Measurements from ENCODE around the gene MRPL49. TPM values are rescaled to one million over a fixed set of nuclear protein-coding genes. Genes with fewer than 3 reads are reported as not detected.

The MRPL49 gene
- 100 to 1,000 TPM in 2 of 4 donors, 10 to 100 TPM in 2; 76.2 to 113 (median 91.5) TPM for total RNA-seq

- peaks cover 29 to 47% (median 39%) of the 10 kb centered on the region in 4 donors for H3K4me1 ChIP-seq
- peak; percentile 99 for DNase-seq (ENCODE audit: extremely low spot score)
- intact Hi-C loops (cut with DNase I): no loop called here
- no peaks in the 10 kb centered on the region for H3K9me3 ChIP-seq
- peak within 1 kb of the TSS; percentile 93 to 95 (median 94) for H3K27ac ChIP-seq (replicated peaks in 1 of 4)
- under 1% methylated on average over 32 of the region's 64 CpGs for WGBS
- peaks cover 28 to 64% (median 58%) of the 10 kb centered on the region in 4 donors for H3K36me3 ChIP-seq
- no peaks in the 10 kb centered on the region for H3K27me3 ChIP-seq
- no peak for TF ChIP-seq EP300 (IDR thresholded peaks at IDR 0.05)
- peak in 1 of 3 experiments; percentile 27 for TF ChIP-seq CTCF (IDR thresholded peaks at IDR 0.05)
- peak; percentile 83 for TF ChIP-seq POLR2A (IDR thresholded peaks at IDR 0.05; ENCODE audit: low read depth)
- peak; percentile 99 to 100 for TF ChIP-seq POLR2AphosphoS5 (IDR thresholded peaks at IDR 0.05)
- peak within 1 kb of the TSS; percentile 73 to 91 (median 82) for H3K4me3 ChIP-seq
These were observed at the start of gene MRPL49, which contains the start of gene FAU for GRCh38 chr11:65121865-65122696. Gene MRPL49 (plus strand): TSS chr11:65122321. CDS start chr11:65122347, 26 bp downstream. Gene FAU (minus strand): TSS chr11:65122134. CDS start chr11:65121813, 321 bp downstream.

- no peaks in the 10 kb centered on the region for H3K4me1 ChIP-seq
- TF ChIP-seq POLR2AphosphoS5 (IDR thresholded peaks at IDR 0.05) (no peak), POLR2A (IDR thresholded peaks at IDR 0.05; ENCODE audit: low read depth) (no peak), EP300 (IDR thresholded peaks at IDR 0.05) (no peak), CTCF (IDR thresholded peaks at IDR 0.05) (no peak)
- H3K27ac ChIP-seq (replicated peaks in 1 of 4): no peak overlapping the region
- H3K27me3 ChIP-seq: no peaks in the 10 kb centered on the region
- no peak for DNase-seq (ENCODE audit: extremely low spot score)
- H3K36me3 ChIP-seq: no peaks in the 10 kb centered on the region
- no peaks in the 10 kb centered on the region for H3K9me3 ChIP-seq
- intact Hi-C loops (cut with DNase I): no loop called here
- no peak overlapping the region for H3K4me3 ChIP-seq
- WGBS: 50% methylated on average over 1 of the region's 1 CpG
These were observed 49.5 kb upstream of the MRPL49 start for GRCh38 chr11:65072631-65072966.

- TF ChIP-seq POLR2AphosphoS5 (IDR thresholded peaks at IDR 0.05) (no peak), POLR2A (IDR thresholded peaks at IDR 0.05; ENCODE audit: low read depth) (no peak), EP300 (IDR thresholded peaks at IDR 0.05) (no peak), CTCF (IDR thresholded peaks at IDR 0.05) (no peak)
- Histone ChIP-seq H3K9me3 (no peaks in the 10 kb centered on the region), H3K4me1 (no peaks in the 10 kb centered on the region), H3K27ac (replicated peaks in 1 of 4) (no peak overlapping the region), H3K27me3 (no peaks in the 10 kb centered on the region), H3K36me3 (no peaks in the 10 kb centered on the region), H3K4me3 (no peak overlapping the region)
- intact Hi-C loops (cut with DNase I): no loop called here
- WGBS: 100% methylated on average over 1 of the region's 4 CpGs
- no peak for DNase-seq (ENCODE audit: extremely low spot score)
These were observed 44.7 kb upstream of the MRPL49 start for GRCh38 chr11:65077451-65077850.

- H3K36me3 ChIP-seq: no peaks in the 10 kb centered on the region
- no peak for DNase-seq (ENCODE audit: extremely low spot score)
- intact Hi-C loops (cut with DNase I): no loop called here
- H3K27ac ChIP-seq (replicated peaks in 1 of 4): no peak overlapping the region
- 65% methylated on average over 3 of the region's 3 CpGs for WGBS
- no peaks in the 10 kb centered on the region for H3K9me3 ChIP-seq
- no peaks in the 10 kb centered on the region for H3K27me3 ChIP-seq
- H3K4me3 ChIP-seq: no peak overlapping the region
- peaks cover 0 to 2% (median 1%) of the 10 kb centered on the region in 4 donors for H3K4me1 ChIP-seq
- no peak for TF ChIP-seq POLR2AphosphoS5 (IDR thresholded peaks at IDR 0.05)
- no peak for TF ChIP-seq POLR2A (IDR thresholded peaks at IDR 0.05; ENCODE audit: low read depth)
- TF ChIP-seq EP300 (IDR thresholded peaks at IDR 0.05): no peak
- peak; percentile 29 to 56 (median 39) for TF ChIP-seq CTCF (IDR thresholded peaks at IDR 0.05)
These were observed 44.0 kb upstream of the MRPL49 start for GRCh38 chr11:65078151-65078550.
